Stimulated activated CD4-positive, alpha-beta T cell treated with anti-CD3 and anti-CD28 coated beads, Interleukin-1b, Interleukin-23, amount 100 ng/mL, for 1 hour (primary cell): ENCODE measurements around the gene MAP3K7CL.

Experiments used
- DNase-seq, 2 donors: peaks; one replicate each; pipeline ENCODE4 v3.0.0-alpha.2; 2020; ENCODE audit warnings: low read depth in 2 of 2

The MAP3K7CL gene

DNA sequence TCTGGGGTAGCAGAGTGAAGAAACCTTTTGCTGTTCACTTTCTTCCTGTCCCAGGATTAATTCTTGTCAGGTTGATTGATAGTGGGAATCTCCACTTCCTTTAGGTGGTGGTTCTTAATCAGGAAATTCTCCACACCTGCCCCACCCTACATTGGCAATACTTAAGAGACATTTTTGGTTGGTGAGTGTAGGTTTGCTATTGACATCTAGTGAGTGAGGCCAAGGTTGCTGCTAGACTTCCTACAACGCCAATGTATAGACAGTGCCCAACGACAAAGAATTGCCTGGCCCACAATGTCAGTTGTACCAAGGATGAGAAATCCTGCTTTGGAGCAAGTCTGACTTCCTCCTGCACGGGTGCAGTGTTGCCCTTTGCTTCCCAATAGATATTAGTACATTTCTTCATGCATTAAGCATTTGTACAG is 38.5 kb downstream of the MAP3K7CL start:
- DNase-seq = no peak

DNA sequence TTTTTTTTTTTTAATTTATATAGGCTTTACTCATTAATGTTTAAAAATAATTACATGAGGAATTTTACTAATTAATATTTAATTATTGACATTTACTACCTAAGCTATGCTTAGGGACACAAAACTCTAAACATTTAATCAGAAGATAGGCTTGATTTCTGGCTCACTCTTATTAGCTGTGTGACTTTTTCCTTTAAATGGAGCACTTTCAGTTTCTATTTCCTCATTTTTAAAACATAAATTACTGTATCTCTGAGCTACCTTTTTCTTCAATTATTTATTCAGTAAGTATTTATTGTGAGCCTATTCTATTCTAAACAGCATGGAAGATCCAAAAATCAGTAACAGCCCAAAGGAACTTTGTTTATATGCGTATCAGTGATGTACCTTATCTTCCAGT is 40.5 kb downstream of the MAP3K7CL start:
- DNase-seq = no peak

DNA sequence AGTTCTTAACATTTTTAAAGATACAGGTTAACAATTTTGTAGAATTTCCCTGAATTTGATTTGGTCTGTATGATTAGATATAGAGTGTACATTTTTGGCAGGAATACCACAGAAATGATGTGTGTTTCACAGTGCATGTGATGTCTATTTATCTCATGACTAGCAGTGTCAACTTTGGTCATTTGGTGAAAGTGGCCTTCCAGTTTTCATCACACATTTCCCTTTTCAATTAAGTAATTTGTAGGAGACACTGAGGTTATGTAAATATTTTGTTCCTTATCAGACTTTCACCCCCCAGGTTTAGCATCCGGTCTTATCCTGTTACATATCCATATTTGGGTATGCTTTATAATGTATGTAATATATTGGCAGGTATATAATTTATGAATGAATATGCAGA is 41.8 kb downstream of the MAP3K7CL start:
- DNase-seq = no peak

DNA sequence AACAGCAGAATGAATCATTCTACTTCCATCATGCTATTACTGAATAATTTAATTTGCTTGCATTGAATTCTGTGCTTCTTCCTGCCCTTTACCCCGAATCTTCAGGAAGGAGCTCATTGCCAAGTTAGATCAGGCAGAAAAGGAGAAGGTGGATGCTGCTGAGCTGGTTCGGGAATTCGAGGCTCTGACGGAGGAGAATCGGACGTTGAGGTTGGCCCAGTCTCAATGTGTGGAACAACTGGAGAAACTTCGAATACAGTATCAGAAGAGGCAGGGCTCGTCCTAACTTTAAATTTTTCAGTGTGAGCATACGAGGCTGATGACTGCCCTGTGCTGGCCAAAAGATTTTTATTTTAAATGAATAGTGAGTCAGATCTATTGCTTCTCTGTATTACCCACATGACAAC is 44.2 kb downstream of the MAP3K7CL start:
- DNase-seq = no peak

DNA sequence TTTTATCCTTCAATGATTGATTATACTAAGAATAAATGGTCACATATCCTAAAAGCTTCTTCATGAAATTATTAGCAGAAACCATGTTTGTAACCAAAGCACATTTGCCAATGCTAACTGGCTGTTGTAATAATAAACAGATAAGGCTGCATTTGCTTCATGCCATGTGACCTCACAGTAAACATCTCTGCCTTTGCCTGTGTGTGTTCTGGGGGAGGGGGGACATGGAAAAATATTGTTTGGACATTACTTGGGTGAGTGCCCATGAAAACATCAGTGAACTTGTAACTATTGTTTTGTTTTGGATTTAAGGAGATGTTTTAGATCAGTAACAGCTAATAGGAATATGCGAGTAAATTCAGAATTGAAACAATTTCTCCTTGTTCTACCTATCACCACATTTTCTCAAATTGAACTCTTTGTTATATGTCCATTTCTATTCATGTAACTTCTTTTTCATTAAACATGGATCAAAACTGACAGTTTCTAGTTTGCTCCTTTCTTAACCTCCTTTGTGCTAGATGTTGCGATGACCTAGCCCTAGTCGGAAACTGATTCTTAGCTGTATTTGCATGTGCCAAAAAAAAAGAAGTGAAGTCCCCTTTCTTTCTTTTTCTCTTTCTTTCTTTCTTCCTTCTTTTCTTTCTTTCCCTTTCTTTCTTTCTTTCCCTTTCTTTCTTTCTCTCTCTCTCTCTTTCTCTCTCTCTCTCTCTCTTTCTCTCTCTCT is 45.1 kb downstream of the MAP3K7CL start:
- no peak for DNase-seq

DNA sequence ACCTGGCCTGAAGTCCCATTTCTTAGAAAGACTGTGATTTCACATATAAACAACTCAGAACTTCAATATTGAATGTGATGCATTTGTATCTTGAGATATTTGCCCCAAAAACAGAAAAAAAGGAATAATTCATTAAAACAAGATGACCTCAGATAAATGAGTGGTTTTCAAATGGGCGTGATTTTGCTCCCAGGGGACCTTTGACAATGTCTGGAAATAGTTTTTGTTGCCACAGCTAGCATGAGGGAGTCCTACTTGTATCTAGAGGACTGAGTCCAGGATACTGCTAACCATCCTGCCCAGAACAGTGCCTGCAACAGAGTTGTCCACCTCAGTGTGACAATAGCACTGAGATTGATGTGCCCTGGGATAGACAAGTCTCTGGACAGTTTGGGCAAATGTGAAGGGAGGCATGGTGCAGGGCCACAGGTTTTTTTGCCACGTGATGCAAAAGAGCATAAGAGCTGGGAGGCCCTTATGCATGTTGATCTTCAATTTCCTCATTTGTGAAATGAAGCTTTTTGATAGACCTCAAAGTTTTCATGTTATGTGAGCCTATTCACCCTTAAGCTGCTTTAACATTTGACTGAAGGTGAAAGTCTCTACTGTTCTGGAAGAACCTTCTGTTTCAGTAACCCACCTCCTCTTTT is 46.2 kb downstream of the MAP3K7CL start:
- no peak for DNase-seq

DNA sequence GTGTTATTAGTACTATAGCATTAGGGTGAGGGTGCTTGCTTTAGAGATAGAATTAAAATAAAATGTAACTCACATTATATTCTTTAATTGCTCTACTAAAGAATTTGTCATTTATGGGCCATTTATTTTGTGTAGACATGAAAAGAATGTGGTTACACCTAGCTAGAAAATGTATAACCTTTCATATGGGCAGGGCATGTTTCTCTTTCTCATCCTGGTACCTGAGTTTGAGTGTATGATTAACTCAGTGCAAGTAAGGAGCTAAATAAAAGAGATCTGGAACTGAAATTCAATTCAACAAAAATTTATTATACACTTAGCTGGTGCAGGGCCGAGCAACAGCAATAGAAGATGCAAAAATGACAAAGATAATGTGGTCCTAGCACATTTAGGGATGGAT is 47.4 kb downstream of the MAP3K7CL start:
- no peak for DNase-seq

DNA sequence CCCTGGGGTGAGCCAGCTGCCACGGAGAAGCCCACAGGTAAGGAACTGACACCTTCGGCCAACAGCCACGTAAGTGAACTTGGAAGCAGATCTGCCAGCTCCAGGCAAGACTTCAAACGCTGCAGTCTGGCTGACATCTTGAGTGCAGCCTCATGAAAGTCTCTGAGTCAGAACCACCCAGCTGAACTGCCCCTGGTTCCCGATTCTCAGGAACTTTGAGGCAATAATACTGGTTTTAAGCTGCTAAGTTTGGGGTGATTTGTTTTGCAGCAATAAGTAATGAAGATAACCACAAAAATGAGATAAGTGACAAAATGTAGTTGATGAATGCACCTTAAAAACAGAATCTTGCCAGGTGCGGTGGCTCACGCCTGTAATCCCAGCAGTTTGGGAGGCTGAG is 48.5 kb downstream of the MAP3K7CL start:
- DNase-seq = no peak

DNA sequence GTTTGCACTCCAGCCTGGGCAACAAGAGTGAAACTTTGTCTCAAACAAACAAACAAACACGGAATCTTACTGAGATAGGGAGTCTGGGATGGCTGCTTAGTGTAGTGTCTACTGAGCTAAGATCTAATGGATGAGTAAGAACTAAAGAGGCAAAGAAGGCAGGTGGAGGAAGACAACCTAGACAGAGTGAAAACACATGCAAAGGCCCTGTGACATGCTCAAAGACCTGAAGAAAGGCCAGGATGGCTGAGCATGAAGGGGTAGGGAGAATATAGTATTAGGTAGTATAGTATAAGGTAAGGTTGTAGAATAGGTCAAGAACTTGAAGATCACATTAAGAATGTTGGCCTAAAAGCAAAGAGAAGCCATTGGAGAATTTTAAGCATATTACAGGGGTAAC is 49.1 kb downstream of the MAP3K7CL start:
- no peak for DNase-seq

DNA sequence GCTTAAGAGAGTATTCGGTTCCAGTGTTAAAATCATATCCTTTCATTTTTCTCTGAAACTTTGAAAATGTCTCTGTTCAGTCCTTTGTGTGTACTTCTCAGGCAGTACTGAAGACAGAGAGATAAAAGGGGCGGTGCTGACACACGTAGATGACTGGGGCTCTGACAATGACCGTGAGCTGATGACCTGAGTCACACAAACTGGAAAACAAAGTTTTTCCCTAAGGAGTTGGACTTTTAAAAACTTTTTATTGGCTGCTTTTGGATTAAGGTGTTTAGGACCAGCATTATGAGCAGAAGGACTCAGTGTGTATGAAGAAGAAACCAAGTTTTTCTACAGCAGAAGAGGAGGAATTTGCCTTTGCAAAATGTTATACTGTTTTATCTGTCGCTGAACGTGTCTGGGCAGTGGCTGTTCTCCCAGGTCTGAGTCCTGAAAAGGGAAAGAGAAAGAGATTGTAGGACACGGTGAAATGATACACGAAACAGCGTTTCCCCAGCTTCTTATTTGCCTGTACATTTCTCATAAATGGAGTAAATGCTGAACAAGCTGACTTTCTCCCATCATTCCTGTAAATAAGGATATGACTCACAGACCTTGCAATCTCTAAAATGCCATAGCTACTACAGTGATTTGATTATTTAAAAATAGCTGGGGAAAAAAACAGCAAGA is 51.5 kb downstream of the MAP3K7CL start:
- DNase-seq = no peak

DNA sequence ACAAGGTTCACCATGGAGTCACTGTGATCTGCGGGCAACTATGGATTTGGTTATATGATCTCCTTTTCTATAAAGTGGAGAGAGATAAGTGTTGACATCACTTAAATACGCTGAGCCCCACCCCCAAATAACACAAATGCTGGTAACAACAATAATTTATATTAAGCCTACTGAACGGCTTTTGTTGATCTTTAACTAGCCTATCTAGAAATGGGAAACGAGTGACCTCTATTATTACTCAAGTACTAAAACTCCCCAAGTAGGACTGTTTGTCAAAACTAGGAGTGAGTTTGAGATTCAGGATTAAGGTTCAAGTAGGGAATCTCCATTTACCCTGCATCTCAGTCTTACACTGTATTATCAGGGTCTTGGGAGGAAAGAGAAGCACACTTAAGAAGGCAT is 52.2 kb downstream of the MAP3K7CL start:
- no peak for DNase-seq

DNA sequence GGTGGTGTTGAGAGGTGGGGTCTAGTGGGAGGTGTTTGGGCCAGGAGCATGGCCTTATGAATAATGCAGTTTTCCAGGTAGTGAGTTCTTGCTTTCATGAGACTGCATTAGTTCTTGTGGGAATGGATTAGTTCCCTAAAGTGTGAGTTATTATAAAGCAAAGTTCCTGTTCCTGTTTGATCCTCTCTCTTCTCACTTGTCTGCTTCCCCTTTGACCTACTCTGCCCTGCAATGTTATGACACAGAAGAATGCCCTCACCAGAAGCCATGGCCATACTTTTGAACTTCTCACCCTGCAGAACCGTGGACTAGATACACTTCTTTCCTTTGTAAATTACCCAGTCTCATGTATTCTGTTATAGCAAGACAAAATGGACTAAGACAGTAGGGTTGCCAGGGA is 53.6 kb downstream of the MAP3K7CL start:
- DNase-seq = no peak

DNA sequence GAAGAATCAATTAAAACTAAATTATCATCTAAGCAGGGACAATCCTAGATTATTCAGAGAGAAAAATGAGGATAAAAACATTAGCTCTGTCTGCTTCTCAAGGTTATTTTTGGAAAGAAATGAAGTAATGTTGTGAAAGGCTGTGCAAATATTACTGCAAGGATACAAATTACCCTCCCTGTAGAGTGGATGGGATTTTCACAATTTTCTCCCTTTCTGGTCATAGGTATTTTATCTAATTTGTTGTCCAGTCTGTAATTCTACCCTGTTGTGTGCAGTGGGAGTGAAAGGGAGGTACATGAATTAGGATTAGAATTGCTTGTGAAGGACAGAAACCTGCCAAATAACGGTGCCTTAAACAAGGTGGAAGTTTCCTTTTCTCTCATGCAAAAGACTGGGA is 54.7 kb downstream of the MAP3K7CL start:
- DNase-seq = no peak

DNA sequence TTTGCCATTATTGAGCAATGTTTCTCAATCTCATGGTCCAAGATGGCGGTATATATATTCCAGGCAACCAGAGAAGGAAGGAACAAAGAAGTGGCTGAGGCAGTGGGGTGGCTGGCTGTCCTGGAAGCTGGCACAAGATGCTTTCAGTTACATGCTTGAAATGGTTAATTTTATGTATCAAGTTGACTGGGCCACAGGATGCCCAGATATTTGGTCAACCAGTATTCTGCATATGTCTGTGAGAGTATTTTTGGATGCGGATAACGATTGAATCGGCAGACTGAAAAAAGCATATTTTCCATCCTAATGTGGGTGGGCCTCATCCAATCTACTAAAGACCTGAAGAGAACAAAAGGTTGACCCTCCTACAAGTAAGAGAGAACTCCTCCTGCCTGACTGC is 55.2 kb downstream of the MAP3K7CL start:
- DNase-seq = no peak

DNA sequence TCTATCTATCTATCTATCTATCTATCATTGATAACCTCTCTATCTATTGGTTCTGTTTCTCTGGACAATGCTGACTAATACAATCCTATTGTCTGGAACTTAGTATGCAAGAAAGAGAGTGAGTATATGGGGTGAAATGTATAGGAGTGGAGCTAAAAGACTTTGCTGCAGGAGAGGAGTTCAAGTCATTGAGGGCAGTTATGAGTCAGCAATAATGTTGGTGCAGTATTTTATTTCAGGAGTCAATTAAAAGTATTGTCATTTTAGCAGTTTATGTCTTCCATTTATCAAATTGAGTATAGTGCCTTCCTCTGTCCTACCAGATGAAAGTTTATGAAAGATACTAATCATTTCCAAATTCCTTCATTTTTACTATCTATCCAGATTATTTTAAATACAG is 55.8 kb downstream of the MAP3K7CL start:
- DNase-seq = no peak

DNA sequence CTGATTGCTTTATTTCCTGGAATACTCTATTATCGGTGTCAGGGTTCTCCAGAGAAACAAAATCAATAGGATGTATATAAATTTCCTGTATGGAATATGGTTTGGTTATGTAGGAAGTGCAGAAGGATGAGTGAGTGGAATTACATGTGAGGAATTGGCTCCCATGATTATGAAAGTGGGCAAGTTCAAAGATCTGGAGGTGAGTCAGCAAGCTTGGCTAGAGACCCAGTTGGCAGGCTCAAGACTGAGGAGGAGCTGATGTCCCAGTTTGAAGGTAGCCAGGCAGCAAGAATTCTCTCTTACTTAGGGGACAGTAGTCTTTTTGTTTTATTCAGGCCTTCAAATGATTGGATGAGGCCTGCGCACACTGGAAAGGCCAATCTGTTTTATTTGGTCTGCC is 57.5 kb downstream of the MAP3K7CL start:
- no peak for DNase-seq

DNA sequence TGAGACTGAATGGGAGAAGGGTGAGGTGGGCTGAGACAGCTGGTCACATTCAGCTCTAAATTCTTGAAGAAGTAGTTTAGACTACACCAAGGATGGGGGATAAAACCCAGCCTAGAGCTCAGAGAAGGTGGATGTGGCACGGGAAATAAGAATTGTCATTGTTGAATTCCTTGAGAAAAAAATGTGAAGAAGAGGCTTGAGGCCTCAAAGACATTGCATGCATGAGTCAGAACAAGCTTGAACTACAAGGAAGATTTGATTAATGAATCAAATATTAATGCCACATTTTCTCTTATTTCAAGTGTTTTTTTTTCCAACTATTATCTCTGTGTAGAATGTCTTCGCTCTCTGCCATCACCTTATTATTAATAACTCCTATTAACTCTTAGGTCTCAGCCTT is 58.9 kb downstream of the MAP3K7CL start:
- DNase-seq = no peak

DNA sequence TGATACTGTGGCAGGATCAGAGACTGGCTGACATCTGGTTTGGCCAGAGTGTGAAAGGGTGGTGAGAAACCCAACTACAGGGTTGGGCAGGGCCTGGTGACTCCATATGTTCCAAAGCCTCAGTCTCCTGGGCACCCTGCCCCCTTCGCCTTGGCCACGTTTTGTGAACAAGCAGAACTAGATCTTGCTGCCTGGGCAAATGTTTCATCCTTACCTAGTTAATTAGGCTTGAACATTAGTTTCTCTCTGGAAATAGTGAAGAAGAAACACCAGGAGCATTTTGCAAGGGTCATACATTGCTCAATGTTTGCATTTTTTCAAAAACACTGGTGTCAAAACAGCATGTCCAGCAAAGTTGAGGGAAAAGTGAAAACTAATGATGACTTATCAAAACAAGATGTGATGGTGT is 60.5 kb downstream of the MAP3K7CL start:
- no peak for DNase-seq

DNA sequence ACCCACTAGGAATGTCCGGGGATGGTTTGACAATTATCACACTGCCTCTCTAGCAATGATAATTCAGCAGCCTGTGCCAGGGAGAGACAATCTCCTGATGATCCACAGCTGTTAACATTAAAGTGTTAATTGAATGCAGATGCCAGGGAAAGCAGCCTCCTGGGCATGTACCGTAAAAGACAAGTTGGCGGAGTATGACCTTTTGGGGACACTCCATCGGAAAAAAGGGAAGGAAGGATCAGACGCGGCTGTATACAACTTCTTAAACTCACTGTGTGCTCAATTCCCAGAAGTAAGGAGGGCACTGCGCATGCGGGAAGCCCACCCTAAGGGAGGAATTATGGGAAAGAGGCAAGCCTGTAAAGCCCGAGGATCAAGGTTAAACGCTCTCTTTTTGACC is 62.6 kb downstream of the MAP3K7CL start:
- no peak for DNase-seq

DNA sequence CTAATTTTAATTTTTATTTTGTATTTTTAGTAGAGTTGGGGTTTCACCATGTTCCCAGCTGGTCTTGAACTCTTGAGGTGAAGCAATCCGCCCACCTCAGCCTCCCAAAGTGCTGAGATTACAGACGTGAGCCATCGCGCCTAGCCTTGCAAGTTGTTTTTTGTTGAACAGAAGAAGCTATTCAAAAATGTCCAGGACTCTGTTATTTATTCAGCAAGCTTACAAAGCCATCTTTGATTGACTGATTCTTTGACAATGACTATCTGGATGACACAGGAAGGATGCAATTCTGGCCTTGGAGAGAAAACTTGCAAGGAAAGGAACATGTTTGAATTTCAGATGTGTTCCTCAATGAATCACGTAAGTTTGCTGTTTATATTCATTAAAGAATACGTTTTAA is 63.5 kb downstream of the MAP3K7CL start:
- no peak for DNase-seq

DNA sequence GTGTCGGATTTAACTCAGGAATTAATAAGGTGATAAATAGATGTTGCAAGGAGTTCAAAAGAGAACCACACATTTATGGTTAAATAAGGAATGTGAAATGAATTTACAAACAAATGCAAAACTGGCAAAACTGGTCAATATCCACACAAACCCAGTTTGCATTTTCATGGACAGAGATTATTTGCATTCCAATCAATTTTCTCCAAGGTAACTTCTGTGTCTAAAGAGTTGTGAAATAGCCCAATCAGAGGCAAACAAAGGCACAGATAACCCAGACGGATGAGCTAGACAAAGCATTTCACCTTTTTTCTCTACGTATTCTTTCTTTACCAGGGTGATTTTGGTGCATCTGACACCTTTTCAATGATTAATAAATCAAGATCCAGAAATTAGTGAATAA is 63.9 kb downstream of the MAP3K7CL start:
- DNase-seq = no peak

DNA sequence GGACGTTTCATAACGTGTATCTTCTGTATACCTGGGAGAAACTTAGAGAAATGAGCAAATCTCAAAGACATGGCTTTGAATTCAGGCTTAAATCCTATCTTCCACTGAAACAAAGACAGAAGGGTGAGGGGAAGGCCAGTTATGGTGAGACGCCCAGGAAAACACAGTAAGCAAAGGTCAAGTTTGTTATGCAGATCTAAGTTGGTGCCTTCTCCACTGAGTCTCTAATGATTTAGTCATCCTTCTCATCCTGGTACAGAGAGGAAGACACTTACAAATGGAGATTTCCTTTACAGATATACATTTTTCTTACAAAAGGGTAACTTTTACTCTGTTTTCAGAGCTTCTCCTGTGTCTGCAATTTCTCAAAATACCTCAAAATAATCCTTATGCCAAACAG is 64.4 kb downstream of the MAP3K7CL start:
- no peak for DNase-seq

DNA sequence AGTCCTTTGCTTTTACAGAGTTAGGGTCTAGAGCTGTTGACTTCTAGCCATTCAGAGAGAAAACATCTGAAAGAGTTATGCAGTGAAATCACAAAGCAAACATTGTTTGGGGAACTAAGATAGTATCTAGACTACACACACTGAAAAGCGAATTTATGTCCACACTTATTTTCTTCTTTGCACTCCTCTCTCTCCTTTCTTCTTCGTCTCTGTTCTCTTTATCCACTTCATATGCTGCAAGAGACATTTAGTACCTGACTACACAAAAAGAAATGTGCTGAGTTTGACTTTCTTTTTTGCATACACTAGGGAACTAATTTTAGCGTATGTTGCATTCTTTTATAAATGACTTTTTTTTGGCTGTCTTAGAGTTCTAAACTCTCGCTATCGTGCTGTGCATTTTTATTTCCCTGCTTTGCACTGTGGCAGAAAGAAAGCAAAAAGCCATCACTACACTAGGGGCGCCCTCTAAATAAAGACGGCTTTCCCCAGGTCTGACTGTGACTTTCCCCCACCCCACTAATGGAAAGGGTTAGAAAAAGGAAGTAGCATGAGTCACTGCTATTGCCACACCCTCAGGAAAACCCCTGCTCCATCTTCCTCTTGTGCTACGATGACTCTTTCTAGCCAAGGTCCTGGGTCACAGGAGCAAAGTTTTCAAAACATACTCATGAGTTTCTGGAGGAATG is 65.7 kb downstream of the MAP3K7CL start:
- peak; percentile 35 to 36 for DNase-seq
